Hepatocyte (in vitro differentiated cells): ENCODE results near the gene STPG3. TPM values are rescaled to one million over a fixed set of nuclear protein-coding genes. Genes with fewer than 3 reads are reported as not detected.

ENCODE experiments used
- DNase-seq: peaks from one replicate; pipeline ENCODE4 v3.0.0-alpha.2; 2016; ENCODE audit warnings: low spot score
- H2AFZ ChIP-seq: fragments of 200-600 bp; sonication (generic); 2 replicates; pipeline ENCODE4 v1.6.0; 2016; ENCODE audit warnings: antibody characterized with exemption, mild to moderate bottlenecking
- H3K27ac ChIP-seq: fragments of 200-600 bp; sonication (generic); 2 replicates; pipeline ENCODE4 v1.5.1; 2016; ENCODE audit warnings: mild to moderate bottlenecking
- H3K27me3 ChIP-seq: fragments of 200-600 bp; sonication (generic); 2 replicates; pipeline ENCODE4 v1.6.1; 2016
- H3K36me3 ChIP-seq: fragments of 200-600 bp; sonication (generic); replicated peaks from 2 replicates; pipeline ENCODE4 v1.5.1; 2016; ENCODE audit warnings: low read depth; ENCODE audit not compliant: insufficient read depth
- H3K4me1 ChIP-seq: fragments of 200-600 bp; sonication (generic); 2 replicates; pipeline ENCODE4 v1.5.1; 2016; ENCODE audit warnings: mild to moderate bottlenecking, moderate library complexity; ENCODE audit not compliant: insufficient read depth
- H3K4me2 ChIP-seq: fragments of 200-600 bp; sonication (generic); 2 replicates; pipeline ENCODE4 v1.6.0; 2016
- H3K4me3 ChIP-seq: fragments of 200-600 bp; sonication (generic); 2 replicates; pipeline ENCODE4 v1.5.1; 2016; ENCODE audit warnings: mild to moderate bottlenecking
- H3K79me2 ChIP-seq: fragments of 200-600 bp; sonication (generic); 2 replicates; pipeline ENCODE4 v1.6.0; 2017; ENCODE audit warnings: mild to moderate bottlenecking
- H3K9me2 ChIP-seq: fragments of 200-600 bp; sonication (generic); replicated peaks from 2 replicates; pipeline ENCODE4 v1.6.0; 2017; ENCODE audit warnings: mild to moderate bottlenecking; ENCODE audit not compliant: insufficient read depth
- H3K9me3 ChIP-seq: fragments of 200-600 bp; sonication (generic); 2 replicates; pipeline ENCODE4 v1.5.1; 2016; ENCODE audit warnings: low read depth, mild to moderate bottlenecking
- H4K20me1 ChIP-seq: fragments of 200-600 bp; sonication (generic); 2 replicates; pipeline ENCODE4 v1.6.0; 2016; ENCODE audit warnings: mild to moderate bottlenecking; ENCODE audit not compliant: insufficient read depth, poor library complexity, severe bottlenecking
- CTCF ChIP-seq: fragments of 200-600 bp; sonication (generic); IDR thresholded peaks from 2 replicates; pipeline ENCODE4 v1.5.1; 2016; ENCODE audit warnings: antibody characterized with exemption, mild to moderate bottlenecking; ENCODE audit not compliant: poor library complexity
- EZH2 ChIP-seq: fragments of 200-600 bp; sonication (generic); IDR thresholded peaks from 2 replicates; pipeline ENCODE4 v1.6.1; 2016; ENCODE audit warnings: antibody characterized with exemption, mild to moderate bottlenecking, borderline replicate concordance
- EZH2phosphoT487 ChIP-seq: fragments of 200-600 bp; sonication (generic); IDR thresholded peaks from one replicate; pipeline ENCODE4 v1.6.1; 2018; ENCODE audit warnings: antibody characterized with exemption, mild to moderate bottlenecking, low read depth, moderate library complexity; ENCODE audit not compliant: unreplicated experiment, severe bottlenecking
- WGBS: methylation state at CpG from one replicate; pipeline ENCODE4 v1.1.6; 2016; ENCODE audit warnings: low lambda C conversion rate; ENCODE audit errors: missing lambda C conversion rate; 5-methylcytosine and 5-hydroxymethylcytosine counted together
- polyA plus RNA-seq: library from polyadenylated mRNA; unstranded; fragments of >200 nt; fragmentation: Nextera tagmentation; extraction: Ambion mirVana; gene quantifications from 2 replicates; pipeline ENCODE4 v1.2.1, GENCODE V29; 2016
- total RNA-seq: library from RNA; depleted of rRNA; stranded (reverse); fragments of >200 nt; gene quantifications from 2 replicates; pipeline ENCODE4 v1.2.3, GENCODE V29; 2014

STPG3 gene
- total and polyA plus RNA-seq, 2 experiments from 2014 or later: 1.5 TPM; not detected in 1

- Histone ChIP-seq H3K4me2 (no peak overlapping the region), H3K36me3 (no peaks in the 10 kb centered on the region), H3K9me3 (no peaks in the 10 kb centered on the region), H2AFZ (no peak overlapping the region), H3K27ac (no peak overlapping the region), H4K20me1 (peaks cover 24% of the 10 kb centered on the region), H3K79me2 (peaks cover 29% of the 10 kb centered on the region), H3K9me2 (no peaks in the 10 kb centered on the region), H3K27me3 (no peaks in the 10 kb centered on the region), H3K4me3 (no peak overlapping the region), H3K4me1 (peaks cover 9% of the 10 kb centered on the region)
- WGBS: 59% methylated on average over 35 of the region's 36 CpGs
- peak; percentile 9 for DNase-seq
- TF ChIP-seq EZH2phosphoT487 (no peak), CTCF (no peak), EZH2 (no peak)
Observed at GRCh38 chr9:137244486-137245449, 6.3 kb upstream of the STPG3 start.

GRCh38 chr9:137245450-137246421 is 5.3 kb upstream of the STPG3 start:
- TF ChIP-seq CTCF: no peak
- TF ChIP-seq EZH2phosphoT487: no peak
- no peak for TF ChIP-seq EZH2
- DNase-seq: peak; percentile 5
- no peaks in the 10 kb centered on the region for H3K36me3 ChIP-seq
- no peaks in the 10 kb centered on the region for H3K27me3 ChIP-seq
- H2AFZ ChIP-seq: no peak overlapping the region
- 94% methylated on average over 25 of the region's 25 CpGs for WGBS
- no peak overlapping the region for H3K4me3 ChIP-seq
- H3K9me3 ChIP-seq: no peaks in the 10 kb centered on the region
- no peaks in the 10 kb centered on the region for H3K9me2 ChIP-seq
- H3K4me1 ChIP-seq: peaks cover 8% of the 10 kb centered on the region
- no peak overlapping the region for H3K27ac ChIP-seq
- peaks cover 29% of the 10 kb centered on the region for H3K79me2 ChIP-seq
- H3K4me2 ChIP-seq: no peak overlapping the region
- H4K20me1 ChIP-seq: peaks cover 24% of the 10 kb centered on the region

GRCh38 chr9:137247135-137247915 is 3.8 kb upstream of the STPG3 start:
- DNase-seq: no peak
- Histone ChIP-seq H3K4me1 (peaks cover 7% of the 10 kb centered on the region), H4K20me1 (peaks cover 16% of the 10 kb centered on the region), H3K4me3 (no peak overlapping the region), H3K9me3 (no peaks in the 10 kb centered on the region), H2AFZ (no peak overlapping the region), H3K27me3 (no peaks in the 10 kb centered on the region), H3K27ac (no peak overlapping the region), H3K9me2 (no peaks in the 10 kb centered on the region), H3K36me3 (no peaks in the 10 kb centered on the region), H3K4me2 (no peak overlapping the region), H3K79me2 (peaks cover 21% of the 10 kb centered on the region)
- WGBS: 75% methylated on average over 20 of the region's 20 CpGs
- no peak for TF ChIP-seq EZH2
- TF ChIP-seq EZH2phosphoT487: no peak
- TF ChIP-seq CTCF: no peak
